ENCODE results near the gene ZNF587B. TPM values are rescaled to one million over a fixed set of nuclear protein-coding genes. Genes with fewer than 3 reads are reported as not detected.
A peak's percentile ranks its signal among the peaks of the same experiment; 100 is the strongest.
"Not testable (repeated sequence)": the region's sequence is repeated elsewhere in the genome, so short reads cannot be mapped to it uniquely, and the experiment has no call there.

ZNF587B gene
- total RNA-seq, 2 donors from 2014 or later: 9.2 to 20.9 TPM

GRCh38 chr19:57814505-57815246 is 15.4 kb upstream of the ZNF587B start, which contains the start of gene ZNF552:
Gene ZNF552 (minus strand): TSS chr19:57814913. CDS start chr19:57814743, 170 bp downstream.
- DNase-seq (ENCODE audit: low spot score in 2 of 2): peak; percentile 67 to 82
- H3K36me3 Mint-ChIP-seq: peaks cover 17 to 25% of the 10 kb centered on the region in 2 donors
- H3K9me3 Mint-ChIP-seq: no peaks in the 10 kb centered on the region
- peak within 1 kb of the TSS; percentile 95 to 96 for H3K27ac Mint-ChIP-seq
- ATAC-seq: peak; percentile 83 to 84

GRCh38 chr19:57815247-57816075 is 14.6 kb upstream of the ZNF587B start:
- Mint-ChIP-seq H3K36me3 (peaks cover 22 to 28% of the 10 kb centered on the region in 2 donors), H3K9me3 (no peaks in the 10 kb centered on the region), H3K27ac (peak overlapping the region; percentile 95 to 96)
- ATAC-seq (no peak), DNase-seq (ENCODE audit: low spot score in 2 of 2) (no peak)

- Mint-ChIP-seq H3K27ac (no peak overlapping the region), H3K36me3 (peaks cover 29 to 36% of the 10 kb centered on the region in 2 donors), H3K9me3 (no peaks in the 10 kb centered on the region)
- ATAC-seq (no peak), DNase-seq (ENCODE audit: low spot score in 2 of 2) (no peak)
These were observed 13.4 kb upstream of the ZNF587B start for GRCh38 chr19:57816652-57817051.

- Mint-ChIP-seq H3K36me3 (peaks cover 35 to 38% of the 10 kb centered on the region in 2 donors), H3K9me3 (no peaks in the 10 kb centered on the region), H3K27ac (peak overlapping the region in 1 of 2 donors; percentile 32)
- ATAC-seq: no peak
- no peak for DNase-seq (ENCODE audit: low spot score in 2 of 2)
These were observed 12.1 kb upstream of the ZNF587B start for GRCh38 chr19:57817976-57818375.

GRCh38 chr19:57818378-57818777 is 11.7 kb upstream of the ZNF587B start:
- no peak for ATAC-seq
- no peaks in the 10 kb centered on the region for H3K9me3 Mint-ChIP-seq
- peaks cover 36 to 42% of the 10 kb centered on the region in 2 donors for H3K36me3 Mint-ChIP-seq
- DNase-seq (ENCODE audit: low spot score in 2 of 2): no peak
- H3K27ac Mint-ChIP-seq: peak overlapping the region in 1 of 2 donors; percentile 32

- peak; percentile 70 to 86 for DNase-seq (ENCODE audit: low spot score in 2 of 2)
- H3K27ac Mint-ChIP-seq: peak overlapping the region; percentile 99
- peak; percentile 91 to 92 for ATAC-seq
- H3K36me3 Mint-ChIP-seq: peaks cover 29 to 42% of the 10 kb centered on the region in 2 donors
- no peaks in the 10 kb centered on the region for H3K9me3 Mint-ChIP-seq
These were observed 10.5 kb upstream of the ZNF587B start for GRCh38 chr19:57819475-57820148.

DNA sequence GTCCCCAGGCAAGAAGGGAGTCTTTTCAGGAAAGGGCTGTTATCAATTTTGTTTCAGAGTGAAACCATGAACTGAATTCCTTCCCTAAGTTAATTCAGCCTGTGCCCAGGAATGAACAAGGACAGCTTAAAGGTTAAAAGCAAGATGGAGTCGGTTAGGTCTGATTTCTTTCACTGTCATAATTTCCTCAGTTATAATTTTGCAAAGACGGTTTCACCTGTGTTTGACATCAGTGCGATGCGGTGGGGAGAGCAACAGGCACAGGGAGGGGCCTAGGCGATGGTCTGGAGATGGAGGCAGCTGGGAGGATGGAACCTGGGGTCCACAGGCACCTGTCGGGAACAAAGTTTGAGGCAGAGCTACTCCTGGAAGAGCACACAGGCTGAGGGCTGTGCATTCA is 9.5 kb upstream of the ZNF587B start:
- H3K9me3 Mint-ChIP-seq: no peaks in the 10 kb centered on the region
- DNase-seq (ENCODE audit: low spot score in 2 of 2): no peak
- peak overlapping the region; percentile 99 for H3K27ac Mint-ChIP-seq
- no peak for ATAC-seq
- peaks cover 23 to 40% of the 10 kb centered on the region in 2 donors for H3K36me3 Mint-ChIP-seq

DNA sequence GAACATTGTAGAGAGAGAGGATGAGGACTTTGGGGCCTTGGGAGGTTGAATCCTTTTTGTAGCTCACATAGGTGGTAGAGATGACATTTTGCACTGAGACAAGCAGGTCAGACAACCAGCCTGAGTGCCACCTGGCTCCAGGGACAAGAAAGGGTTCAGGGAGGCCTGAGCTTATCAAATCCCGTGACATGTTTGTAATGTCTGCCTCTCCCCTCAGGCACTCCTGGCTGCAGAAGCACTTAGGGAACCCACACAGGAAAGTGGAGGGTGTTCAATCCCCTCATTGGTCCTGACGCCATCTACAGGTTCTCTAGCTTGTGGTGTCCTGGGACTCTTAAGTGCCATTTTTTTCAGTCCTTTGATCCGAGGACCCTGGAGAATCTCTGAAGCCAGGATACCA is 9.0 kb upstream of the ZNF587B start:
- H3K36me3 Mint-ChIP-seq: peaks cover 27 to 44% of the 10 kb centered on the region in 2 donors
- ATAC-seq; DNase-seq (ENCODE audit: low spot score in 2 of 2); H3K9me3 Mint-ChIP-seq: not testable (repeated sequence)
- peak overlapping the region; percentile 99 for H3K27ac Mint-ChIP-seq

DNA sequence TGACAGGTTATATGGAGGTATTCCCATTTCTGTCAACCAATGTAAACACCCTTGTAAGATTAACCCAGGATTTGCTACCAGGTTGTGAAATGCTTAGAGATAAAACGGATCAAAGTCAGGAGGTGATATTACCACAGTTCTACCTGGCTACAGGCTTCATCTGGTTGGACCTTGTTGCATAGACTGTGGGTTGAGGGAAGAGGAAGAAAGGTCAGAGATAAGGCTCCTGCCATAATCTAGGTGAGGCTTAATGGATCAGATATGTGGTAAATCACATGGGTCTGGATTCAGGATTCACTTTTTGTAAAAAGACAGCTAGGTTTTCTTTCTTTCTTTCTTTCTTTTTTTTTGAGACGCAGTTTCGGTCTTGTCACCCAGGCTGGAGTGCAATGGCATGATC is 8.6 kb upstream of the ZNF587B start:
- peaks cover 30 to 47% of the 10 kb centered on the region in 2 donors for H3K36me3 Mint-ChIP-seq
- not testable (repeated sequence) for ATAC-seq; H3K27ac Mint-ChIP-seq; DNase-seq (ENCODE audit: low spot score in 2 of 2); H3K9me3 Mint-ChIP-seq

- DNase-seq (ENCODE audit: low spot score in 2 of 2); H3K9me3 Mint-ChIP-seq; ATAC-seq: not testable (repeated sequence)
- Mint-ChIP-seq H3K27ac (peak overlapping the region in 1 of 2 donors; percentile 48), H3K36me3 (peaks cover 36 to 56% of the 10 kb centered on the region in 2 donors)
These were observed 6.9 kb upstream of the ZNF587B start for GRCh38 chr19:57823155-57823554.

DNA sequence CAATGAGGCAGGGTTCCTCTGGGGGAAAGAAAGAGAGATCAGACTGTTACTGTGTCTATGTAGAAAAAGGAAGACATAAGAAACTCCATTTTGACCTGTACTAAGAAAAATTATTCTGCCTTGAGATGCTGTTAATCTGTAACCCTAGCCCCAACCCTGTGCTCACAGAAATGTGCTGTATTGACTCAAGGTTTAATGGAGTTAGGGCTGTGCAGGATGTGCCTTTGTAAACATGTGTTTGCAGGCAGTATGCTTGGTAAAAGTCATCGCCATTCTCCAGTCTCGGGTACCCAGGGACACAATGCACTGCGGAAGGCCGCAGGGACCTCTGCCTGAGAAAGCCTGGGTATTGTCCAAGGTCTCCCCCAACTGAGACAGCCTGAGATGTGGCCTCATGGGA is 6.5 kb upstream of the ZNF587B start:
- DNase-seq (ENCODE audit: low spot score in 2 of 2); ATAC-seq; H3K9me3 Mint-ChIP-seq: not testable (repeated sequence)
- Mint-ChIP-seq H3K36me3 (peaks cover 36 to 58% of the 10 kb centered on the region in 2 donors), H3K27ac (peak overlapping the region in 1 of 2 donors; percentile 22)

DNA sequence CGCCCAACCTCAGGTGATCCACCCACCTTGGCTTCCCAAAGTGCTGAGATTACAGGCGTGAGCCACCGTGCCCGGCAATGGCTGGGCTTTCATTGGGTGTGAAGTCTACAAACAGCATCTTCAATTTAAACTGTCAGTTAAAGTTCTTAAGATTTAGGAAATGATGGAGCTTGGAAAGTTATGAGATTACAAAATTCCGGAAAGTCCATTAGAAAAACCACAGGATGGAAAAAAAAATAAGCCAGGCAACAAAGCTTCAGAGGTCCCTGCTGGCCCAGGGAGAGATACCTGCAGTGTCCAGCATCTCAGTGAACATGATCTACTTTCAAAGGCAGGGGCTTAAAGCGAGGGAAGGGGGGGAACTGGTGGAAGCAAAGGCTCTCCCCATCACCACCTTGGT is 4.6 kb upstream of the ZNF587B start:
- Mint-ChIP-seq H3K36me3 (peaks cover 33 to 66% of the 10 kb centered on the region in 2 donors), H3K27ac (no peak overlapping the region)

DNA sequence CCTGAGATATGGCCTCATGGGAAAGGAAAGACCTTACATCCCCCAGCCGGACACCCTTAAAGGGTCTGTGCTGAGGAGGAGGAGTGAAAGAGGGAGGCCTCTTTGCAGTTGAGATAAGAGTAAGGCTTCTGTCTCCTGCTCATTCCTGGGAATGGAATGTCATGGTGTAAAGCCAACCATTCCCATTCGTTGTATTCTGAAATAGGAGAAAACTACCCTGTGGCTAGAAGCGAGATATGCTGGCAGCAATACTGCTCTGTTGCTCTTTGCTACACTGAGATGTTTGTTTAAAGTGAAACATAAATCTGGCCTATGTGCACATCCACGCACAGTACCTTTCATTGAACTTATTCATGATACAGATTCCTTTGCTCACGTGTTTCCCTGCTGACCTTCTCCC is 783 bp upstream of the ZNF587B start:
- Mint-ChIP-seq H3K27ac (peak overlapping the region in 1 of 2 donors; percentile 90), H3K36me3 (peaks cover 20 to 49% of the 10 kb centered on the region in 2 donors), H3K9me3 (no peaks in the 10 kb centered on the region)
- DNase-seq (ENCODE audit: low spot score in 2 of 2): no peak
- ATAC-seq: no peak

More for the DNA sequence above, 4.6 kb upstream of the ZNF587B start:
- H3K9me3 Mint-ChIP-seq: no peaks in the 10 kb centered on the region
- DNase-seq (ENCODE audit: low spot score in 2 of 2) (no peak), ATAC-seq (no peak)

GRCh38 chr19:57836991-57837390 is 6.9 kb downstream of the ZNF587B start:
- not testable (repeated sequence) for DNase-seq (ENCODE audit: low spot score in 2 of 2); ATAC-seq; H3K9me3 Mint-ChIP-seq; H3K36me3 Mint-ChIP-seq; H3K27ac Mint-ChIP-seq

- peak; percentile 66 to 69 for ATAC-seq
- Mint-ChIP-seq H3K36me3 (peaks cover 4 to 21% of the 10 kb centered on the region in 2 donors), H3K27ac (peak overlapping the region; percentile 51 to 86)
- not testable (repeated sequence) for H3K9me3 Mint-ChIP-seq; DNase-seq (ENCODE audit: low spot score in 2 of 2)
These were observed 8.6 kb downstream of the ZNF587B start for GRCh38 chr19:57838622-57839191.

DNA sequence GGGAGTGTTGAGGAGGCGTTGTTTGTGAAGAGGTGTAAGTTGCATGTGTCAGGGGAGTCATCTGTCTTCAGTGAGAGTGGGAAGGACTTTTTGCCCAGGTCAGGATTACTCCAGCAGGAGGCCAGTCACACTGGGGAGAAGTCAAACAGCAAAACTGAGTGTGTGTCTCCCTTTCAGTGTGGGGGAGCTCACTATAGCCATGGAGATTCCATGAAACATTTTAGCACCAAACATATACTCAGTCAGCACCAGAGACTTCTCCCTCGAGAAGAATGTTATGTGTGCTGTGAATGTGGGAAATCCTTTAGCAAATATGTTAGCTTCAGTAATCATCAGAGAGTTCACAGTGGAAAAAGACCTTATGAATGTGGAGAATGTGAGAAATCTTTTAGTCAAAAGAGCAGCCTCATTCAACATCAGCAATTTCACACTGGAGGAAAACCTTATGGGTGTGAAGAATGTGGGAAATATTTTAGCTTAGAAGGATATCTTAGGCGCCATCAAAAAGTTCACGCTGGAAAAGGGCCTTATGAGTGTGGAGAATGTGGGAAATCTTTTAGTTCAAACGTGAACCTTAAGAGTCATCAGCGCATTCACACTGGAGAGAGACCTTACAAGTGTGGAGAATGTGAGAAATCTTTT is 11.1 kb downstream of the ZNF587B start:
- ATAC-seq (no peak), DNase-seq (ENCODE audit: low spot score in 2 of 2) (no peak)
- H3K36me3 Mint-ChIP-seq: peaks cover 8 to 37% of the 10 kb centered on the region in 2 donors
- no peak overlapping the region for H3K27ac Mint-ChIP-seq
- H3K9me3 Mint-ChIP-seq: no peaks in the 10 kb centered on the region
